NCI-H510A treated with DMSO at 0.1 percent for 48 hours (cell line): ENCODE data around the gene LETMD1.
"Not testable (repeated sequence)": the region's sequence is repeated elsewhere in the genome, so short reads cannot be mapped to it uniquely, and the experiment has no call there.

Experiments
- DNase-seq: peaks from one replicate; lab custom pipeline; 2025; lab: John Stamatoyannopoulos, UW

The LETMD1 gene

DNA sequence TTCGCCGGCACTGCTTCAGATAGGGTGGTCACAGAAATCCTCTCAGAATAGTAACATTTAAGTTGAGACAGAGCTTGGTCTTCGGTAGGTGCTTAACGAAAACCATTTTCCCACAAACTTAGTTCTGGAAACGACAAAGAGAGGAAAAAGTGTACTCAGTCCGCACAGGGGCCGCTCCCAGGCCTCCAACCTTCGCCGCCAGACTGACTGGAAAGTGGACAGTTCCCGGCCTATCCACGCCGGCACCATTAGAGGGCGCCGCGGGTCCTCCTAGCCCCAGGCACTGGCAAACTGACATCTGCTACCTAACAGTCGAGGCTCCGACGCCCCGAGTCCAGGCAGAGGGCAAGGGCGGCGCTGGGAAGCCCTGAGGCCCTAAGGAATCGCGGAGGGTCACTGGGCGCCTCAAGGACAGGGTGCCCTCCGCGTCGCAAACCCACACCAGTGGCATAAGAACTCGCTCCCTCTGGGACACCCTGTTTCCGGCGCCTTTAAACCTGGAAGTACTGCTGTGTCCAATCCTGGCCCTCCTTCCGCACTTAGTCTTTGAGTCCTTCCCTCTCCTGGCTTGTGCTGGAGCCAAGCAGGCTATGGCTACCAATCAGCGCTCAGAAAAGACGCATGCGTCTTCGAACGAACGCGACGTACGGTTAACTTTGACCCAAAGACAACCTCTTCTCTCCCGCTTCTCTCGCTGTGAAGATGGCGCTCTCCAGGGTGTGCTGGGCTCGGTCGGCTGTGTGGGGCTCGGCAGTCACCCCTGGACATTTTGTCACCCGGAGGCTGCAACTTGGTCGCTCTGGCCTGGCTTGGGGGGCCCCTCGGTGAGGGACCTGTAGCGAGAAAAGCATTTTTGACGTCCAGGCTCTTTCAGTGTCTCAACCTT, at the start of gene LETMD1:
Gene LETMD1, plus strand, starts transcription at position 673 of the 886 bp plus-strand sequence. Its CDS starts 30 bp downstream, at position 703.
- DNase-seq = peak; percentile 98

- DNase-seq = no peak
Measured at GRCh38 chr12:50999093-50999492, 49.0 kb upstream of the LETMD1 start.

GRCh38 chr12:51000245-51000644, 47.9 kb upstream of the LETMD1 start:
- DNase-seq = no peak

- no peak for DNase-seq
Measured at GRCh38 chr12:51001799-51002198, 46.3 kb upstream of the LETMD1 start.

DNA sequence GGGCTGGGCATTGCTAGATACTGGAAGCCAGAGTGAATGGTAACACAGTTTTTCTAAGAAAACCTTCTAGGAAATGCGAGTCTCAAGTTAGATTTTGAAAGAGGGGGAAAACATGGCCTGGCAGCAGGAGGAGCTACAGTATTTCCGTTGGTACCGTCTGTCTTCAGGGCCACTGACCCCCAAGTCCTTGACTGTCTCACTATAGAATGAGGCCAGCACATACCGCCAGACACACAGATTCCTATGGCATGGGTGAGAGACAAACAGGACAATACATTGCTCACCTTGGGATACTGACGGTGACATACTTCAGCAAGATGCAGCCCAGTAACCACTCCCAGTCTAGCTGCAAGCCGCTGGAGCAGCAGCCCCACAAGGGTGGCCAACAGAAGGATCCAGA, 43.6 kb upstream of the LETMD1 start:
- no peak for DNase-seq

- no peak for DNase-seq
Measured at GRCh38 chr12:51005030-51005429, 43.1 kb upstream of the LETMD1 start.

GRCh38 chr12:51005671-51006070, 42.5 kb upstream of the LETMD1 start:
- peak; percentile 44 for DNase-seq

- no peak for DNase-seq
Measured at GRCh38 chr12:51008329-51009055, 39.6 kb upstream of the LETMD1 start.

GRCh38 chr12:51009056-51009440, 39.1 kb upstream of the LETMD1 start:
- no peak for DNase-seq

DNA sequence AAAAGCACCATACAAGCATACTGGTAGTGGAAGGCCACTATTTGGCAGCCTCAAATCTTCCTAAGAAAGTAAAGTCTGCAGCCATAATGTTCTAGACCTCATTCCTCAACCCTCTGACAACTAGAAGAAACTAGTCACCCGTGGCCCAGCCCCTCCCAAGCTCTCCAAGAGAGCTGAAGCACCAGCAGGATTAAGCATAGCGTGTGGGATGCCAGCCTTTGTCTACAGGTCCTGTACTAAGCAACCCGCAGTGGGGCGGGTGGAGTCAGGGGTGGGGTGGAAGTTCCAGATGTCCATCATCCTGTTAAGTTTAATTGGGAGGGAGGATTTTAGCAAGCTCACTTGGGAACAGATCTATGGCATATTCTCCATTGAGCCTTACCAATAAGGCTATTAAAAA, 36.2 kb upstream of the LETMD1 start:
- no peak for DNase-seq

DNA sequence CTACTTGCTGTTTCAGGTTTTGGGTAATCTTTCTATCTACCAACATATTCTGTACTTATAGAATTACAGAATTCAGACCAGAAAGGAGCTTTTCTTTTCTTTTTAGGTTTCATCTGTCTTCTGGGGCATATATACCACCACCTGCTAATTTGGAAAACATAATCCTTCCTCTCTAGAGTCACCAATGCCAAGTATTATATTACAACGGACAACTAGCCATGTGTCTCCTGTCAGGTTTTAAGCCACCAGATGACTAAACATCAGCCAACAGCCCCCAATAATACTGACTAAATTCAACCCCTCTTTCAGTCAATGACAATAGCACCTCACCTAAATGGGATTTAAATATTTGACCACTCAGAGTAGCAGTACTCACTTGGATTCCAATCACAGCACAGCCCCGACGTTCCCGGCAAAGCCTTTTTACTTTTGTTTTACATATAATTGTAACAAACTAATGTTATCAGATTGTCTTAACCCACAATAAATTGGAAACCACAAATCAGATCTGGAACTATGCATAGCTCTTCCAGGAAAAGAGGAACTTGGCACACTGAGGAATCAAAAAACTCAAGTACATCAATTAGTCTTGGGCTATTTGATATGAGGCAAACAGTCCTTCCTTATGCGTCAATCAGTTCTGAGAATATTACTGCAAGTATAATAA, 35.4 kb upstream of the LETMD1 start:
- no peak for DNase-seq

- DNase-seq = no peak
Measured at GRCh38 chr12:51013441-51013840, 34.7 kb upstream of the LETMD1 start.

GRCh38 chr12:51014467-51014866, 33.7 kb upstream of the LETMD1 start:
- not testable (repeated sequence) for DNase-seq

GRCh38 chr12:51017452-51017851, 30.7 kb upstream of the LETMD1 start:
- DNase-seq = no peak

GRCh38 chr12:51018956-51019355, 29.2 kb upstream of the LETMD1 start:
- DNase-seq = no peak

DNA sequence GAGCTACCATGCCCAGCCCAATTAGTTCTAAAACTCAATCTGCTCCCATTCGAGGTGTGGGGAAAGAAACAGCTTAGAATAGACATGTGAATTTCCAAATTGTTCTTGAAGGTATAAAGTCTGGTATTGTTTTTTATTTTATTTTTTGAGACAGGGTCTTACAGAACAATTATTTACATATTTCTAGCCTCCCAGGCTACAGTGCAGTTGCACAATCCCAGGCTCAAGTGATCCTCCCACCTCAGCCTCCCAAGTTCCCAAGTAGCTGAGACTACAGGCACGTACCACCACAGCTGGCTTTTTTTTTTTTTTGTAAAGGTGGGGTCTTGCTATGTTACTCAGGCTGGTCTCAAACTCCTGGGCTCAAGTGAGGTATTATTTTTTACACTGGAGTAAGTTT, 28.2 kb upstream of the LETMD1 start:
- no peak for DNase-seq

GRCh38 chr12:51020448-51021182, 27.5 kb upstream of the LETMD1 start:
- no peak for DNase-seq

DNA sequence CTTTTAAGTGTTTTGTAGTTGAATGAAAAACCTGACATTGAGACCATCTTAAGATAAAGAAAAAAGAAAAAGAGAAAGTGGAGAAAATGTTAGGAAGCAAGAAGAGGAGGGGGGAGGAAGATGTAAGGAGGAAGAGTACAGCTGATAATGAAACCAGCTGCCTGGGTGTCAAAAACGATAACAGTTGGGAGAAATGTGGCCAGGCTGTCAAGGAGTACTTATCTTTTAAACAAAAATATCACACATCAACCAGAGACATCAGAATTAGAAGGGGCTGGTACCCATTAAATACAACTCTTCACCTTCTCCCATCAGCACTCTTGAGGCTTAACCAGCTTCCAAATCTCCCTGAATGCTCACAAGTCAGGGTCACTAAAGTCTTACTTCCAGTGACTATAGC, 26.4 kb upstream of the LETMD1 start:
- no peak for DNase-seq

DNA sequence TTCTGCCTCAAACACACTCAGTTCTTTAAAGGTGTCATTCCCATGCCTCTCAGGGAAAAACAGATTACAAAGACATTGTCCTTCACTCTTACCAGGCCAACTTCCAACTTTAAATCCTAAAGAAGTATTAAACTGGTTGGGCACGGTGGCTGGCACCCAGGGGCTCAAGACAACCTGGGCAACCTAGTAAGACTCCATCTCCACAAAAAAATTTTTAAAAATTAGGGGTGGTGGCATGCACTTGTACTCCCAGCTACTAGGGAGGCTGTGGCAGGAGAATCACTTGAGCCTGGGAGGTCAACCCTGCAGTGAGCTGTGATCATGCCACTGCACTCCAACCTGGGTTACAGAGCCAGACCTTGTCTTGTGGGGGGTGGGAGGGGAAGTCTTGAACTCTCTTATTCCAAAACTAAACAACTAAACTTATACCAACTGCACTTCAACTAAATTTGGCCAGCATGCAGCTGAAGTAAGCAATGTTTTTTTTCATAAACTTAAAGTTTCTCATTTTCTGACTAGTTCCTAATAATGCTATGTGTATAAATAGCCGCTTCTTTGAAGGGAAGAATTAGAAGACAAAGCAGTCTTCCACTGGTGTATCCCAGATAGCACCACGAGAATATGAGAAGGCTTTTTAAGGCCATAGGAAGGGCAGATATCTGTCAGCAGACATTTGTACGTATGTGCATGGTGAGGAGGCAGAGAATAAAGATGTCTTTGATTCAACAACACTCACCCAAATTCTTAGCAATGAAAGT, 24.3 kb upstream of the LETMD1 start:
- no peak for DNase-seq

- no peak for DNase-seq
Measured at GRCh38 chr12:51025338-51025835, 22.7 kb upstream of the LETMD1 start.
